T follicular helper cell (primary cell): ENCODE data around the gene NRXN2.
"Not testable (repeated sequence)": the region's sequence is repeated elsewhere in the genome, so short reads cannot be mapped to it uniquely, and the experiment has no call there.

ENCODE experiments used
- DNase-seq: peaks from one replicate; pipeline ENCODE4 v3.0.0-alpha.2; 2020; ENCODE audit warnings: low read depth

NRXN2 gene

DNA sequence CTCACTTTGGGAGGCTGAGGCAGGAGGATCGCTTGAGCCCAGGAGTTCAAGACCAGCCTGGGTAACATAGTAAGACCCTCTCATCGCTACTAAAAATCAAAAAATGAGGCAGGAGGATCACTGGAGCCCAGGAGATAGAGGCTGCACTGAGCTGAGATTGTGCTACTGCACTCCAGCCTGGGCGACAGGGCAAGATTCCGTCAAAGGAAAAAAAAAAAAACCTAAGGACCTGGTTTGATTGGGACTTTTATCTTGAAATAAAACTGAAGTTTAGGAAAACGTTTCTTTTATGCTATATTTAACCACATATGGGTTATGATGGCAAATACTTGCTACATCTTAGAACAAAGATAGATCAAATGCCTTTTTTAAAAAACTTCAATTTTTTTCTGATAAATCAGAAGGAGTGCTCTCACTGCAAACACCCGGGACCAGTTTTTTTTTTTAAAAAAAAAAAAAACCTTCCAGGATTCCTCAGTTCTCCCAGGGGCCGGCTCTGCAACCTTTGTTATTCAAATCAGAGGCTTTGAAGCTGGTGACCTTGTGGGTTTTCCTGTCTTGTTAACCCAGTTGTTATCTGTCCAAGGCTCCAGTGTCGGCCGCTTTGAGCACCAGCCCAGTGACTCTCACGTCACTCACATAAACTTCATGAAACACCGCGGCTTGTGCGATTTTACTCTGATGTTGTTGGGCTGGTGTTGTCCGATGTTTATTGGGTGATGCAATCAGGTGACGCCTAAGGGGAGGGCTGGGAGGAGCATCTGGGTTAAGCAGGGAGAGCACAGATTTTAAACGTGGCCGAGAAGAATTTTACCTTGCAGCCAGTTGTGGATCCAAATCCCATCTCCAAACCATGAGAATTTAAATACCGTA is 156.7 kb downstream of the NRXN2 start:
- no peak for DNase-seq

DNA sequence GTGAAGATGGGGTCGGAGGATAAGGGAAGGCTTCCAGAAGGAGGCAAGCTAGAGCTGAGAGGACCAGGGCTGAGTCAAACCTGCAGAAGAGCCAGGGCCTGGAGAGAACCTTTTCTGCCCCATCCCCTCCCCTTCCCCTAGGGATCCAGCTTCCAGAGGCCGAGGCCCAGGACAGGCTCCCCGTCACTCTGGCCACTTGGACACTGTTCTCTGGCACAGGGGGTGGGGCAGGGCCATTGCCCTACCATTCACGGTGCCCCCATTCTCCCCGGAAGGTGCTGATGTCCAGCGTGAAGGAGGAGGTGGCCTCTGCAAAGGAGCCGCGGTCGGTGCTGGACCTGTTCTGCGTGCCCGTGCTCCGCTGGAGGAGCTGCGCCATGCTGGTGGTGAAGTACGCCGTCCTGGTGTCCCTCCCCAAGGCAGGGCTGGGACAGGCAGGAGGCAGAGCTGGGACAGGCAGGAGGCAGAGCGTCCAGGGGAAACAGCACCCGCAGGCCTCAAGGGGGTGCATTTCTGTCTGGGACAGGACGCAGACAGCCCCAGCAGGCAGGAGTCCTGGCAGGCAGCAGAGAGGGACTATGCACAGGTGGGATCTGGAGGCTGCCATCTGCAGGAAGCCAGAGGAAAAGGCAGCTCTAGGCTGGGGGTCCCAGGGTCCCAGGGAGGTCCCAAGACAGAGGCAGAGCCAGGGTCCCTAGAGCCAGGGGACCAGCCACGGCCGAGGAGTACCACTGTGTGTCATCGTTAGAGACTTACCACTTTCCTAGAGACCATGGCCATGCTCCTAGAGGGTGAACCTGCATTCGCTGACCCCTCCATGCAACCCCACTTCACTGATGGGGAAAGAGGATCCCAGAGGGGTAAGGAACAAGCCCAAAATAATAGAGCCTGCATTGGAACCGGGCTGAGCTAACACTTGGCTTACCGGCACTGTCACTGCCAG is 157.8 kb downstream of the NRXN2 start:
- DNase-seq = no peak

DNA sequence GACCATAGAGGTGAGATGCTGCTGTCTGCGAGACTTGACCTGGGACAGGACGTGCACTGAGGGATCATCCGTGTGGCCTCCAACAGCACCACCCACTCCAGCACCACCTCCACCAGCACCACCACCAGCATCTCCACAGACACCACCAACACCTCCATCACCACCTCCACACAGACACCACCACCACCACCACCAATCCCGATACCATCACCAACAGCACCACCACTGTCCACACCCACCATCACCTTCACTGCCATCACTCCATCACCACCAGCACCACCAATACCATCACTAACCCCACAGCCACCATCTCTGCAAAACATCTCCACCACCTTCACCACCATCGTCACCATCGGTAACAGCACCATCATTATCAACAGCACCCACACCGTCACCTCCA is 158.6 kb downstream of the NRXN2 start:
- DNase-seq = no peak

DNA sequence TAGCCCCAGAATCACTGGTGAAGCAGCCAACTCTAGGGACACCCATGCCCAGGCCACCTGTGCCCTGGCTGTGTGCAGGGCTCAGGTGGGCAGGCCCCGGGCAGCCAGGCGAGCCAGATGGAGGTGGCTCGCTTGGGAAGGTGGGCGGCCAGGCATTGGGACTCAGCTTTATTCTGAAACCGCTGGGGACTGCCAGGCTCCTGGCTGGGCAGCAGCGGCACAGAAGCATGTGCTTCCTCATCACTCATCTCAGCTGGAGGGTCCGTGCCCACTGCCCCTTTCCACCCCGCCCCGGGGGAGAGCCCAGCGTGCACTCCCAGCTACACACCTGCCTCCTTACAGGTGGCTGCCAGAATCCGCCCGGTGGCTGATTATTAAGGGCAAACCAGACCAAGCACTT is 159.0 kb downstream of the NRXN2 start:
- DNase-seq = no peak

DNA sequence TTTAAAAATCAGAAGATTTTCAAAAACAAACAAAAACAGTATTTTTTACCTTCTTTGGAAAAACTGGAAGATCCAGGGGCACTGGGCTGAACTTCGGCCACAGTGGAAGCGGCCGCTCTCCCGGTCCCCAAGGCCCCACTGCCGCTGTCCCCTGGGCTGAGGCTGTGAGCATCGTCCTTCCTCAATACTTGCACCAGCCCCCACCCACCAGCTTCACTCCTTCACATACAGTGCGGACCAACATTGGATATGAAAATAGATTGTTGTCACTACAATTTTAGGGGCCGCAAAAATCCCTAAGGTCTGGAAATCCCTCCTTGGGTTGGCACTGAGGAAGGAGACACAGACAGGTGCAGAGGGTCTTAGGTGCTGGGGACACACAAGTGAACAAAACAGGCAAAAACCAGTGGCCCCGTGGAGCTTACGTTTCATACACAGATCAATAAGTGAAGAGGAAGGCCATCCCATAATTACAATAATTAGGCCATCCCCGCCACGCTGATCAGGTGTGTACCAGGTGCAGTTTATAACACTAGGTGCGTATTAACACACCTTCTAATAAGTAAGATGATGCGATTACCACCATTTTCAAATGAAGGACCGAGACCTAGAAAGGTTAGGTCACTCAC is 160.2 kb downstream of the NRXN2 start:
- no peak for DNase-seq

DNA sequence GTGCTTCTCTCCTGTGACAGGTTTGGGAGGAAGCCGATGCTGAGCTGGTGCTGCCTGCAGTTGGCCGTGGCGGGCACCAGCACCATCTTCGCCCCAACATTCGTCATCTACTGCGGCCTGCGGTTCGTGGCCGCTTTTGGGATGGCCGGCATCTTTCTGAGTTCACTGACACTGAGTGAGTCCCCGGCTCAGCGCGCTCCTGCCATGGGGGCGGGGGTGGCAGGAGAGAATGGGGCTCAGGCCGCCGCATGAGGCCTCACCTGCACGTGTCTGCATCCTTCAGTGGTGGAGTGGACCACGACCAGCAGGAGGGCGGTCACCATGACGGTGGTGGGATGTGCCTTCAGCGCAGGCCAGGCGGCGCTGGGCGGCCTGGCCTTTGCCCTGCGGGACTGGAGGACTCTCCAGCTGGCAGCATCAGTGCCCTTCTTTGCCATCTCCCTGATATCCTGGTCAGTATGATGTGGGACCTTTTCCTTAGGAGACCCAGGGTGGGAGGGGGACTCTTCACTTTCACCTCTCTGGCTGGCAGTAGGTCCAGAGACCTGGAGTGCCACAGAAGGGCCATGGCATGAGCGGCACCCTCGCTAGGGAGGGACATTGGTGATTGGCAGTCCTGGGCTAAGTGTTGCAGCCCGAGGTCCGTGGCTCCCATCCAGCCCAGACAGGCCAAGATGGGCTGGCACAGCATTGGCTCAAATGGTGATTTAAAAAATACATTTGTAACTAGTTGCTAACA is 160.8 kb downstream of the NRXN2 start:
- DNase-seq = no peak

DNA sequence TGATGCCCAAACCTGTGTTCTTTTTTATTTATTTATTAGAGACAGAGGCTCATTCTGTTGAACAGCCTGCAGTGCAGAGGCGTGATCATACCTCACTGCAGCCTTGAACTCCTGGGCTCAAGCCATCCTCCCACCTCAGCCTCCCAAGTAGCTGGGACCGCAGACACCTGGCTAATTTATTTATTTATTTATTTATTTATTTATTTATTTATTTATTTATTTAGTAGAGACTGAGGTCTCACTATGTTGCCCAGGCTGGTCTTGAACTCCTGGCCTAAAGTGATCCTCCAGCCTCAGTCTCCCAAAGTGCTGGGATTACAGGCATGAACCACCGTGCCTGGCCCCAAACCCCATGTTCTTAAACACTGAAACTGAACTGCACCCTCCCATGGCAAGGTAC is 161.6 kb downstream of the NRXN2 start:
- DNase-seq = not testable (repeated sequence)

DNA sequence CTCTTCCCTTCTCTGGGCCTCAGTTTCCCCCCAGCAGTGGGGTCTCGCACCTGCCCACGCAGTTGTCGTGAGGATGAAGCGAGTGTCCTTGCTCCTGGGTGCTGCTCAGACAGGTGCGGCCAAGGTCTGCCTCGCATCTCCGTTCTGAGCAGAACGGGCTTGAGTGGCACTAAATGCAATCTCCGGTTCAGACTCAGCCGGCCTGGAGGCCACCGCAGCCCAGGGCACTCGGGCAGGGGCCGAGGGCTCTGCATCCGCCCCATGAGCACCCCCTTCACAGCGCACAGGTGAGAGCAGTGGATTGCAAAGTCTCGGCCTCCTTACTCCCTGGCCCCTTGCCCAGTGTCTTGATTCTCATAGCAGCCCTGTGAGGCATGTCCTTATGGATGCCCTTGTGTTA is 162.1 kb downstream of the NRXN2 start:
- no peak for DNase-seq

DNA sequence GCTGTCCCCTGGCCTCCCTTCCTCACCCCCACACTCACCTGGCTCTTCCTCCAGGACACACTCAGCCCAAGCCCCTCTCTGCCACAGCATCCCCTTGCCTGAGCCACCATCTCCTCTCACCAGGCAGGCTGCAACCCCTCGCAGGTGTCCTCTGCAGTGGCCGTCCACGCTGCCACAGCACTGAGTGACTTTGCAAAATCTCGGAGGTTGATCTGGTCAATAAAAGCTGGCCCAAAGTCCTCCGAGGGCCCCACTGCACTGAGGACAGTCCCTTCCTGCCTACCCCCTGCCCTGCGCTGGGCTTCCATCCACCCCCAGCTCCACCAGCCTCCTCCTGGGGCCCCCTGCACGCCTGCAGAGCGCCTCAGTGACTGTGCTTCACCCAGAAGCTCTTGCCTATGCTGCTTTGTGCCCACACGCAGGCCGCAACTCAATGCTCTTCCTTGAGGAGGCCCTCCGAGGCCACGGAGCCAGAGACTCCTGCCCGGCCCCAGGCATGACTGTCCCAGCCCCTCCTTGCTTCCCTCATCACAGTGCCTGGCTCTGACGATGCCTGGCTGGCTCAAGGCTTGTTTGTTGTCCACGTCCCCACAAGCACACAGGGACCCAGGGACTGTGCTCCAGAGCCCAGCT is 162.7 kb downstream of the NRXN2 start:
- no peak for DNase-seq

DNA sequence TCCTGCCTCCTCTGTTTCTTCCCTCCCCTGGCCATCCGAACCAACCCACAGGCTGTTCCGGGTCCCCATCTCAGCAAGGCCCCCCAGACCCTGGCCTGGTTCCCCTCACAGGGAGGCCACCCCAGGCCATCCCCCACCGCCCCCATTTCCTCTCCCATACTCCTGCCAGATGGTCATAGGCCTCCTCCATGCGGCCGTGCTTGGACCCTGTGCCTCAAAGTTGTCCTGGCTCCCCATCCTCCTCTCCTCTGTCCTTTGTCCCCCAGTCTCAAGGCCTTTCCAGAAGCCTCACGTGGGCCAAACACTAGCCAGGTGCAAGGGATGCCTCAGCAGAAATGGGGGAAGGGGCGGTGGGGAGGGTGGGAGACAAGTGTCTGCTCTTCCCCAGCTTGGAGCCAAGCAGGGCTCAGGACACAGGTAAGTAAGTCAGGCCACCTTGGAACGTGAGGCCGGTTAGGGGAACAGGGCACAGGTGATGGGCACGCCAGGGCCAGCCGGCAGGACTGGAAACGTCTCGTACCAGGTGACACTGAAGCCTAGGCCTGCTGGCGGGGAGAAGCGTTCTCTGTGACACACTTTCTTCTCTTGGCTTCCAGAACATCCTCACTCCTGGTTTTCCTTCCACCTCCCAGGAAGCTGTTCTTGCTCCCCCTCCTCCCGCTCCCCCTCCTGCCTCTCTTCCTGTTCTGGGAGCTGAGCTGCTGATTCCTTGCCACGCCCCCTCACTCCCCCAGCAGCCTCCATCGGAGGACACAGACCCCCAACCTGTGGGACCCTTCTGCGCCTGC is 163.5 kb downstream of the NRXN2 start:
- no peak for DNase-seq

DNA sequence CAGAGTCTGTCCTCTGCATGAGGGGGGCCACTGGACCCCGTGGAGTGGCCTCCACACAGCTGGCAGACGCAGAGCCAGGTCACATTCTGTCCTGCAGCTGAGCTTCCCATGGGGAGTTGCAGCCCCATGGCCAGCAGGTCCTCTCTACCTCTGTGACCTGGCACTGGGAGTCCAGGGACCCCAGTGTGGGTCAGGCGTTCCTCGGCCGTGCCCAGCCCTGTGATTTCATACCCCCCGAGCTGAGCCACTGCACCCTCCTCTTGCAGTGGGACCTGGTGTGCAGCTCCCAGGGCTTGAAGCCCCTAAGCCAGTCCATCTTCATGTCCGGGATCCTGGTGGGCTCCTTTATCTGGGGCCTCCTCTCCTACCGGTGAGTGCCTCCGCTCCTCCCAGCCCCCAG is 164.1 kb downstream of the NRXN2 start:
- no peak for DNase-seq

DNA sequence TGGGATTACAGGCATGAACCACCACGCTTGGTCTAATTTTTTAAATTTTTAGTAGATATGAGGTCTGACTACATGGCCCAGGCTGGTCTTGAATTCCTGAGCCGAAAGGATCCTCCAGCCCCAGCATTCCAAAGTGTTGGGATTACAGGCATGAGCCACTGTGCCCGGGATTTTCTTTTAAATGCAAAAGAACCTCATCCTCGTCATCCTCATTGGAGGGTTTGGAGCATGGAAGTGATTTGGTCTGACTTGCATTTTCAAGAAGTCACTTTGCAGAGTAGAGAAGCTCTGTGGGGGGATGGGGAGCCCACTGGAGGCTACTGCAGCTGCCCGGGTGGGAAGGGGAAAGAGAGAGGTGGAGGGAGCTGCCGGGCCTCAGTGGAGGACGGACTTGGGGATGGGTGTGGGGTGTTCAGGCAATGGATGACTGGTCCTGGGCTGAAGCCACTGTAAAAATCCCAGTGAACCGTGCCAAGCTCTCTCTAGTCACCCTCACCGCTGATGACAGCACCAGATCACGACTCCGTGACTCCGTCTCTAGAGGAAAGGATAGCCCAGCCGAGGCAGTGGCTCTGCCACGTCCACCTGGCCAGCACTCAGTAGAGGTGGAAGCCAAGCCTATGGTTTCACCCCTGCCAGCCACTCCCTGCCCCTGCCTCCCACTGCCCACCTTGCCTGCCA is 164.8 kb downstream of the NRXN2 start:
- no peak for DNase-seq

DNA sequence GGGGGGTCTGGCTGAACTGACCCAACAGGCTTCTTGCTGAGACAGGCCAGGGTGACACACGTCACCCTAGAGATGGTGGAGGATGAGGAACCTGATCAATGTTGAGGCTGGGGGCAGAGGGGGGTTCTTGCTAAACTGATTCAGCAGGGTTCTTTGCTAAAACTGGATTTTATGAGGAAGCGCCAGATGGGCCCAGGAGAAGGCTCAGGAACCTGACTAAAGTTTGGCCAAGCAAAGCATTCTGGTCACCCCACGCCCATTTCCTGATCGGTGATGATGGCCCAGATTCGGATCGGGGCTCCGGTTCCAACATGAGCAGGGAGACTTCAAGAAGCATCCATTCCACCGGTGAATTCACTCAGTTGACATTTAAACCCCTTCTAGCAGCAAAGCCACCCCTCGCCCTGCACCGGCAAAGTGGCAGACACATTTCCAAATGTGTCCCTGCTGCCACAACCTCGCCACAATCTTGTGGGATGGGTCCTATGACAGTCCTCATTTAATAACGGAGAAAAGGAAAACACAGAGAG is 166.2 kb downstream of the NRXN2 start:
- no peak for DNase-seq
